ENCODE results near the gene MRTO4. TPM values are rescaled to one million over a fixed set of nuclear protein-coding genes. Genes with fewer than 3 reads are reported as not detected.

Gene MRTO4
- total and polyA plus RNA-seq, 9 of the 15 experiments (the other 6 are each of a cell fraction or from before 2014, with no cell fraction given): 62.0 to 173 (median 146) TPM

GRCh38 chr1:19250629-19251304 is 838 bp upstream of the MRTO4 start (continued):
- TF ChIP-seq NR4A1 (CRISPR knock-in tag; IDR thresholded peaks at IDR 0.05) (no peak), NR4A1 (tag; IDR thresholded peaks at IDR 0.05) (no peak), NBN (IDR thresholded peaks at IDR 0.05; ENCODE audit: low read depth) (no peak), ZBTB34 (CRISPR knock-in tag; IDR thresholded peaks at IDR 0.05) (no peak), ZNF134 (CRISPR knock-in tag; conservative IDR thresholded peaks at IDR 0.05) (no peak), FOXM1 (IDR thresholded peaks at IDR 0.05; ENCODE audit: low read depth) (no peak), FOXM1 (CRISPR knock-in tag; IDR thresholded peaks at IDR 0.05; ENCODE audit: low read depth) (no peak), ZNF143 (CRISPR knock-in tag; IDR thresholded peaks at IDR 0.05) (no peak), GATA2 (CRISPR knock-in tag; IDR thresholded peaks at IDR 0.05) (no peak), CUX1 (CRISPR knock-in tag; IDR thresholded peaks at IDR 0.05) (no peak), PPARD (CRISPR knock-in tag; IDR thresholded peaks at IDR 0.05) (no peak), ELF4 (CRISPR knock-in tag; IDR thresholded peaks at IDR 0.05) (no peak), MYBL2 (IDR thresholded peaks at IDR 0.05; ENCODE audit: low read depth) (no peak), MYBL2 (CRISPR knock-in tag; IDR thresholded peaks at IDR 0.05; ENCODE audit: borderline replicate concordance) (no peak), GATAD2A (IDR thresholded peaks at IDR 0.05) (no peak), U2AF2 (optimal IDR thresholded peaks at IDR 0.05; ENCODE audit: low read depth, low read length) (no peak), ZNF79 (CRISPR knock-in tag; IDR thresholded peaks at IDR 0.05; ENCODE audit: low read depth) (no peak), E4F1 (CRISPR knock-in tag; IDR thresholded peaks at IDR 0.05; ENCODE audit: borderline replicate concordance) (no peak), MAX (CRISPR knock-in tag; IDR thresholded peaks at IDR 0.05) (no peak), ZNF764 (CRISPR knock-in tag; IDR thresholded peaks at IDR 0.05; ENCODE audit: low read depth) (no peak)

All from K562 (cell line).